KBM-7 (cell line): ENCODE measurements around the gene METTL16.

Experiments
- DNase-seq: peaks from one replicate; pipeline ENCODE4 v3.0.0-alpha.2; 2015
- in situ Hi-C: fragments of 300-500 bp; cut with MboI; formaldehyde crosslinking; loops from 2 replicates; pipeline ENCODE4 v1.14.3; 2020; ENCODE audit warnings: low sequenced_read_pairs, low pct_unique_long_range_greater_than_20kb, mixed read lengths

The METTL16 gene

DNA sequence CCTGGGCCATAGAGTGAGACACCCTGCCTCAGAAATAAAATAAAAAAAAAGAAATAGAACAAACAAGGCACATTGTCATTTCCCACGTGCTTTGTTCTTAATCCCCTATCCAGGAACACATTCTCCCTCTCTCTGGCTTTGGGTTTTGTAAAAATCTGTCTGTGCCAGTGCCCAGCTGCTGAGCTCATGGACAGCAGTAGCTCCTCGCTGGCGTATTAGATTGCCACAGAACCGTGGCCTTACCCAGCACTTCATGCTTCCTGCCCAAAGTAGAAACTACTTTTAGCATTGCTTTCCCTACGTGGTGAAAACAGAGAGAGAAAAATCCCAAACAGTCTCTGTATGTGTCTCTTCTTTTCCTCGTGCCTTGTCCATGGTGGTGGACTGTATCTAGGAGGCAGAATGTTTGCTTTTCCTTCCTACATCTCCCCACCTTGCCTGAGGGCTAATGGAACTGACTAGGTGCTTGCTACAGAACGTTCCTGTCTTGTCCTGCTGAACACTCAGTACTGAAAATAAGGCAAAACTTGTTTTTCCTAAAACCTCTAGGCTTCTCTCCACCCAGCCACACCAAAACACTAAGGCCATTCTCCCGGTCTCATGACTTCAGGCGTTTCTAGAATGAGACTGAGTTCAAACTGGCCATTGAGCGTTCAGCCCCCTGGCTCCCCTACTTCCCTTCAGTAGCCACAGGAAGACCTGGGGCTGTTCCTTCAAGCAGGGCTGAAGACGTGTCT is 137.0 kb downstream of the METTL16 start:
- in situ Hi-C loops = no loop called here
- no peak for DNase-seq

DNA sequence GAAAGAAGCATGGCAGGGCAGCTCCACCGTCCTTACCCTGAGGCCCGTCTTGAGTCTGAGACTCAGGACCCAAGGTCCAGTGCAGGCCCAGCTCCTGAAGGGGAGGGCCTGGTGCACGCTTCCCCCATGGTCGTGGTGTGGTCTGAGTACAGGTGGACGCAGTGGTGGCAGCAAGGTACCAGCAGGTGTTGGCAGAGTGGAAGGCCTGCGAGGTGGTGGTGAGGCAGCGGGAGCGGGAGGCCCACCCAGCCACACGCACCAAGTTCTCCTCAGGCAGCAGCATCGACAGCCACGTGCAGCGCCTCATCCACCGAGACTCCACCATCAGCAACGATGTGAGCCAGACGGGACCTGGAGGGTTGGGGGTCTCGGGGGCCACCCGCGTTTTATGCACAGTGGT is 138.5 kb downstream of the METTL16 start:
- DNase-seq = no peak
- in situ Hi-C loops = no loop called here

DNA sequence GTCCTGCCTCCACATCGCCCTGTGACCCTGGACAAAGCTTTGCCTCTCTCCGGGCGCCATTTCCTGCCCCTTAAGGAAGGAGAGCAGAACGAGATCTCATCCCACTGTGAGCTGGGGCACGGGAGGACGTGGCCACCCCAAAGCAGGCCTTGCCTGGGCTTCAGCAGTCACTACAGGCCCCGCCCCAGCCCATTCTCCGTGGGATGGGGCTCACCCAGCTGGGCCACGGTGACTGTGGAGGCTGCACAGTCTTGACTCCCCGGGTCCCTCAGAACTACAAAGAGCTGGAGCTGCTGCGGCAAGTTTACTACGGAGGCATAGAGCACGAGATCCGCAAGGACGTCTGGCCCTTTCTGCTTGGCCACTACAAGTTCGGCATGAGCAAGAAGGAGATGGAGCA is 139.0 kb downstream of the METTL16 start:
- in situ Hi-C loops = no loop called here
- no peak for DNase-seq

DNA sequence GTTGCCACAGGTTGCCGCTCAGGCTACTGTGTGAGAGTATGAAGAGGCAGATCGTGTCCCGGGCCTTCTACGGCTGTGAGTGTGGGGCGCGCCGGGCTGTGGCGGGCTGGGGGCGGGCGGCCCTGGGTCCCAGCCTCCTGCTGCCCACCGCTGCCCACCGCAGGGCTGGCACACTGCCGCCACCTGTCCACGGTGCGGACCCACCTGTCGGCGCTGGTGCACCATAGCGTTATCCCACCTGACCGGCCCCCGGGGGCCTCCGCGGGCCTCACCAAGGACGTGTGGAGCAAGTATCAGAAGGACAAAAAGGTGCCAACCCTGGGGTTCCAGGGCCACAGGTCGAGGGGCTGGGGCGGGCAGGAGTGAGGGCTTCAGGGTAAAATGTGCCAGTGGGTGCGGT is 139.5 kb downstream of the METTL16 start:
- DNase-seq = no peak
- in situ Hi-C loops = no loop called here

DNA sequence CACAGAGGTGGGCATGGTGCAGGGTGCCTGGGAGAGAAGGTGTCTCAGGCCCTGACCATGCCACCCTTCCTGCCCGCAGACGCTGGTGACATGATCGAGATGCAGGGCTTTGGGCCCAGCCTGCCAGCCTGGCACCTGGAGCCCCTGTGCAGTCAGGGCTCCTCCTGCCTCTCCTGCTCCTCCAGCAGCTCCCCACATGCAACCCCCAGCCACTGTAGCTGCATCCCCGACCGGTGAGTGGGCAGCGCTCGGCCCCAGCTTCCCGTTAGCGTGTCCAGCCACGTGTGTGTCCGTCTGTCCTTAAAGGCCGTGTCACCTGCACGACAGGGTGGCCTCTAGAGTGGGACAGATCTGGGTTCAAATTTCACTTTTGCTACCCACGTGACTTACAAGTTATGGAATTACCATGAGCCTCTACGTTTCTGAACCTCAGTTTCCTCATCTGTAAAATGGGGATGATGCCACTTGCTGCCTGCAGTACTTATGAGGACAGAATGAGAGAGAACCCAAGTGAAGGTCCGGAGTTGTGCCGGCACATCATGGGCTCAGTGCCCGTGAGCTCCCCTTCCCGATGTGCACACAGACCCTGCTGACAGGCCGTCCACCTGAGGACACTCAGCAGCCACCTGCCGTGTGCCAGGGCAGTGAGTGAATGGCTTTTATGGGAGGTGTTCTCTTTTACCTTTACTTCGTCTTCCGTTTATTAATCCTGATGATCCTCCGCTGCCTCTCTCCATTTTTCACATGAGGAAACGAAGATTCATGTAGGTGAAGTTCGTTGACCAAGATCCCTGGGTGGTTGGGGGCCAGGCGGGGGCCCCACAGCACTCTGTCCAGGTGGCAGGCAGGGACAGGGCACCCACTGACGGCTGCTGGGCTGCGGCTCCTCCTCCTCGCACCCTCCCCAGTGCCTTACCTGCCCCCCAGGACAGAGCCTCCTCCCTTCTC is 140.2 kb downstream of the METTL16 start:
- in situ Hi-C loops = no loop called here

GRCh38 chr17:2370211-2370589 is 141.5 kb downstream of the METTL16 start:
- DNase-seq = no peak
- in situ Hi-C loops = no loop called here

More for the DNA sequence above, 140.2 kb downstream of the METTL16 start:
- no peak for DNase-seq

DNA sequence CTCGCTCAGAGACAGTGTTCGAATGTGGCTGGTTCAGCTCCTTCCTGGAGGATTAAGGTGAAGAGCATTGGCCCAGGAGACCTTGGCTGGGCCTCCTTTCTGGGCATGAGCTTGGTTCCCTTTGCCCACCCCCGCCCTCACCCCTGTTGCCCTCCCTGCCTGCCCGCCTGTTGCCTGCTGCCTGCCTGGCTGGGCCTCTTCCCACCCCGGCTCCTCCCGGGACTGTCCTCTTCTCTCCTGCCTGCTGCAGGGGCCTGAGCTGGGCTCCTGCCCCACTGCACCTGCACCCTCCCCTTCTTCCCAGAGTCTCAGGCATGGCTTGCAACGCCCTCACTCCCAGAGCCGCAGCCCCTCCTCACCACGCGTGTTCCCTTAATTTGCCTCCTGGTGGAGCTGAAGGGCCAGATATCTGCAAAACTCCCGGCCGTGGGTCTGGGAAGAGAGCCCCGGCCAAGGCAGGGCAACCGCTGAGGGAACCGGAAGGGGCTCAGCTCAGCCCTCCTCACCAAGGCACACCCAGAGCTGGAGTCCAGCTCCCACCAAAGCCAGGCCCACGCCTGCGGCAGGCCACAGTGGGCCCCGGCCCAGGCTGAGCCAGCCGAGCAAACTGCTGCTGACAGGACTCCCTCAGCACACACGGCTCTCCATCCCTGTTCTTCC is 142.0 kb downstream of the METTL16 start:
- DNase-seq = no peak
- in situ Hi-C loops = no loop called here

- in situ Hi-C loops = no loop called here
- no peak for DNase-seq
Measured at GRCh38 chr17:2369039-2369438, 142.6 kb downstream of the METTL16 start.

- in situ Hi-C loops = no loop called here
- DNase-seq = no peak
Measured at GRCh38 chr17:2368359-2368758, 143.3 kb downstream of the METTL16 start.

DNA sequence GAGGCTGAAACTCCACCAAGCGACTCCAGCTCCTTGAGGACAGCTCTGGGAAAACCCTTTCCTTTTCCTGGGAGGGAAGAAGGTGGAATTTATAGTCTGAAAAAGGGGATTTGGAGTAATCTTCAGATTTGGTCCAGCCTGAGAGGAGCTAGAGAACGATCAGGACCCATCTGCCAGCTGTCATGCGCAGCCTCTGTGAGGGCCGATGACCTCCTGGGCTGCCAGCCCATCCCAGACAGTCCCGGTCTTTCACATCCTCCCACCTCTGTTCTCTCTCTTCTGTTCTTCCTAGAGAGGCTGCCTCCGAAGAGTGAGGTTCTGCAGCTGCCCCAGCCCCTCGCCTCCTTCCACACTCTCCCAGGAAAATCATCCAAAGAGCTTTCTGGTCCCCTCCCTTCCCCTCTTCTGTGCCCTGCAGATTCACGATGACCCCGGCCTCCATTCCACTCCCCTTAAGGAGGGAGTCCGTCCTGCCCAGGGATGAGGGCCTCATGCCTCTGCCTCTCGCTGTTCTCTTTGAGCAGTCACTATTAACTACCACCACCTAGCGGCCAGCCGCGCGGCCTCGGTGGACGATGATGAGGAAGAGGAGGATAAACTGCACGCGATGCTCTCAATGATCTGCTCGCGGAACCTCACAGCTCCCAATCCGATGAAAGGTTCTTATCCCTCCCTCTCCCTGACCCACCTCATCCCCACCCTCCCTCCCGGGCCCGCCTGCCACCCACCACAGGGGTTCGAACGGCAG is 144.8 kb downstream of the METTL16 start:
- in situ Hi-C loops = no loop called here
- no peak for DNase-seq
